SJSA1 (cell line): ENCODE results near the gene IFT172. TPM values are rescaled to one million over a fixed set of nuclear protein-coding genes. Genes with fewer than 3 reads are reported as not detected.

Experiments
- DNase-seq, 2 experiments: peaks; one replicate each; pipeline ENCODE4 v3.0.0-alpha.2; 2015 to 2020; ENCODE audit warnings: low spot score in 2 of 2, low read depth in 1 of 2
- H3K27ac ChIP-seq: fragments of 250-450 bp; sonication (Bioruptor Pico); 2 replicates; pipeline ENCODE4 v1.5.1; 2020; ENCODE audit warnings: mild to moderate bottlenecking, moderate library complexity
- H3K27me3 ChIP-seq: fragments of 250-450 bp; sonication (Bioruptor Pico); replicated peaks from 2 replicates; pipeline ENCODE4 v1.5.1; 2020; ENCODE audit warnings: mild to moderate bottlenecking, moderate library complexity
- H3K36me3 ChIP-seq: fragments of 250-450 bp; sonication (Bioruptor Pico); 2 replicates; pipeline ENCODE4 v1.5.1; 2020; ENCODE audit warnings: mild to moderate bottlenecking
- H3K4me1 ChIP-seq: fragments of 250-450 bp; sonication (Bioruptor Pico); replicated peaks from 2 replicates; pipeline ENCODE4 v1.6.1; 2021; ENCODE audit warnings: mild to moderate bottlenecking
- H3K4me3 ChIP-seq: fragments of 250-450 bp; sonication (Bioruptor Pico); 2 replicates; pipeline ENCODE4 v1.5.1; 2020; ENCODE audit warnings: mild to moderate bottlenecking
- H3K9me3 ChIP-seq: fragments of 250-450 bp; sonication (Bioruptor Pico); replicated peaks from 2 replicates; pipeline ENCODE4 v1.5.1; 2020; ENCODE audit warnings: mild to moderate bottlenecking
- total RNA-seq: library from RNA; depleted of rRNA; stranded (reverse); fragments of >200 nt; shearing (Covaris generic); gene quantifications from 2 replicates; pipeline ENCODE4 v1.2.3, GENCODE V29; 2014

IFT172 gene
- total RNA-seq, 1 experiment from 2014 or later, result 18.4 TPM

GRCh38 chr2:27461118-27461517 lies 28.4 kb downstream of the IFT172 start:
- H3K27me3 ChIP-seq, result no peaks in the 10 kb centered on the region
- H3K4me3 ChIP-seq, result no peak overlapping the region
- no peak overlapping the region for H3K27ac ChIP-seq
- peaks cover 10% of the 10 kb centered on the region for H3K36me3 ChIP-seq
- H3K9me3 ChIP-seq, result no peaks in the 10 kb centered on the region
- H3K4me1 ChIP-seq, result no peaks in the 10 kb centered on the region
- DNase-seq, result no peak

DNA sequence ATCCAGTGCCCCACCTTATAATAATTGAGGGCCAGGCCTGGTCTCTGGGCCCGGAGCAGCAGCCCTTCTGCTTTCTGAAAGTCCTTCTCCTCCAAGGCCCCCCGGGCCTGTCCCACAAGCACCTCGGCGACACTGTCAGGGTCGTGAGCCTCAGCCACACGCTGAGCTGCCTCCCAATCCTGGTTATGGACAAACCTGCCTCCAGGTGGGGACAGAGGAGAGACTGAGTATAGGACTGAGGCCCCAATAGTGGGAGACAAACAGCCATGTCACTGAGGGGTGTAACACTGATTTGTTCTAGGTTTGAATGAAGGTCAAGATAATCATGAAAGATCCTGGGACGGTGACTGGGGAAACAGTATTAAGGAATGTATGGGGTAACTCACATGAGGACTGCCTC lies 35.6 kb downstream of the IFT172 start:
- H3K27me3 ChIP-seq, result no peaks in the 10 kb centered on the region
- no peak for DNase-seq
- H3K27ac ChIP-seq, result no peak overlapping the region
- H3K9me3 ChIP-seq, result no peaks in the 10 kb centered on the region
- H3K36me3 ChIP-seq, result peaks cover 42% of the 10 kb centered on the region
- no peak overlapping the region for H3K4me3 ChIP-seq
- no peaks in the 10 kb centered on the region for H3K4me1 ChIP-seq

GRCh38 chr2:27451095-27451494 lies 38.4 kb downstream of the IFT172 start:
- H3K4me3 ChIP-seq, result no peak overlapping the region
- no peak overlapping the region for H3K27ac ChIP-seq
- no peaks in the 10 kb centered on the region for H3K27me3 ChIP-seq
- peaks cover 43% of the 10 kb centered on the region for H3K36me3 ChIP-seq
- no peak for DNase-seq
- H3K9me3 ChIP-seq, result no peaks in the 10 kb centered on the region
- no peaks in the 10 kb centered on the region for H3K4me1 ChIP-seq

DNA sequence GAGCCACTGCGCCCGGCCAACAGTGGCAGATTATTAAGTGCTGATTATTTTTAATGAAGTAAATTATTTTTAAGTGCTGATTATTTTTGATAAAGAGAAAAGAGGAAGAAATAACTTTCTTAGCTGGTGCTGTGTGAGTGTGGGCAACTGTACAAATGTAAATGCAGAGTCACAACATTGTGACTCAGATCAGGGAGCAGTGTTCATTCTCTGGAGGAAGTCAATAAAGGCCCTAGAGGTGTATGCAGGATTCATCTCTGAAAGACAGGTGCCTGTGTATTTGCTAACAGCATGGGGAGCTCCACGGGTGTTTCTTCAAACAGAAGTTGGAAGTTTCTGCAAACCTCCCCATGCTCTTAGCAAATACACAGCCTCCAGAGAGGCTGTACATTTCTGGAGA lies 41.2 kb downstream of the IFT172 start:
- Histone ChIP-seq H3K4me1 (no peaks in the 10 kb centered on the region), H3K4me3 (no peak overlapping the region), H3K27me3 (no peaks in the 10 kb centered on the region), H3K36me3 (peaks cover 37% of the 10 kb centered on the region), H3K9me3 (no peaks in the 10 kb centered on the region), H3K27ac (no peak overlapping the region)
- no peak for DNase-seq

DNA sequence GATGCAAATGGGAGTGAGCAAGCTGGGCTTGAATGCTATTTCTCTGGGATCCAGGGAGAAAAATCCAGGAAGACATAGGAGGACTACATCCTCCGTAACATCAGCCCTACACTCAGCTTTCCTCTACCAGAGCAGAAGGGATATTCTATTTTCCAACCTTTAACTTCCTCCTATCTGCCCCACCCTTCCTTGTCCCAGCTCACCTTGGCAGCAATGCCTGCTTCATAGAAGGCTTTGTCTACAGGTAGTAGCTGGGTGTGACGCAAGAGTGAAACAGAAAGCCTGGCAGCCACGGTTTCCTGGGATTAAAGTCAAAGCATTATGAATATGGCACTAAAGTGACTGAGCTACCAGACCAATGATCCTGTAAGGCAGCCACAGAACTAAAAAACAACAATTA lies 43.5 kb downstream of the IFT172 start:
- H3K4me3 ChIP-seq, result no peak overlapping the region
- no peak overlapping the region for H3K27ac ChIP-seq
- H3K36me3 ChIP-seq, result peaks cover 51% of the 10 kb centered on the region
- no peaks in the 10 kb centered on the region for H3K9me3 ChIP-seq
- no peak for DNase-seq
- H3K27me3 ChIP-seq, result no peaks in the 10 kb centered on the region
- no peaks in the 10 kb centered on the region for H3K4me1 ChIP-seq

GRCh38 chr2:27445615-27446014 lies 43.9 kb downstream of the IFT172 start:
- no peak for DNase-seq
- no peaks in the 10 kb centered on the region for H3K27me3 ChIP-seq
- H3K27ac ChIP-seq, result no peak overlapping the region
- H3K9me3 ChIP-seq, result no peaks in the 10 kb centered on the region
- H3K36me3 ChIP-seq, result peaks cover 55% of the 10 kb centered on the region
- H3K4me1 ChIP-seq, result no peaks in the 10 kb centered on the region
- H3K4me3 ChIP-seq, result no peak overlapping the region

DNA sequence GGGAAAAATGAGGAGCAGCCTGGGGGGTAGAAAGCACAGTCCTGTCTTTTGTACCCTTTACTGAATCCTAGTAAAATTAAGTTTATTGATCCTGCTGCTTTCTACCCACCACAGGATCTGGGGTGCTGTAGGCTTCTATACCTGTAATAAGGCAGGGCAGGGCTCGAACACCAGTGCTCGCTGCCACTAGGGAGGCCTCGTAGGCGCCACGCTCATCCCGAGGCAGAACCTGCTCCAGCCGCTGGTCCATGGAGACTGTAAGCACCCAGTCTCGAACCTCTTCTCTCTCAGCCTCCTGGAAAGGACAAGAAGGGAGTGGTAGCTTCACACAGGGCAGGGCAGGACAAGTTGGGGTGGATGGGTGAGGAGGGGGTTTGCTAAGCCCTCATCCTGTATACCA lies 44.4 kb downstream of the IFT172 start:
- H3K36me3 ChIP-seq, result peaks cover 56% of the 10 kb centered on the region
- H3K4me1 ChIP-seq, result no peaks in the 10 kb centered on the region
- no peak overlapping the region for H3K4me3 ChIP-seq
- no peak for DNase-seq
- H3K9me3 ChIP-seq, result no peaks in the 10 kb centered on the region
- H3K27me3 ChIP-seq, result no peaks in the 10 kb centered on the region
- H3K27ac ChIP-seq, result no peak overlapping the region

DNA sequence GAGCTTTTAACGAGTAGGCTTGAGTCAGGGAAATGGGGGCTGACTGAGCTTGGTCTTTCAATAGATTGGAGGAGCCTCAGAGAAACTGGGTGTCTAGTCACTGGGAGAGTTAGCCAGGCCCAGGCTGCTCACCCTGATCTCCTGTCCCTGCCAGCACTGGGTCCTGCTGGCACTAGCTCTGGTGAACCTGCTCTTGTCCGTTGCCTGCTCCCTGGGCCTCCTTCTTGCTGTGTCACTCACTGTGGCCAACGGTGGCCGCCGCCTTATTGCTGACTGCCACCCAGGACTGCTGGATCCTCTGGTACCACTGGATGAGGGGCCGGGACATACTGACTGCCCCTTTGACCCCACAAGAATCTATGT lies 46.6 kb downstream of the IFT172 start:
- Histone ChIP-seq H3K27me3 (no peaks in the 10 kb centered on the region), H3K4me1 (no peaks in the 10 kb centered on the region), H3K4me3 (no peak overlapping the region), H3K27ac (no peak overlapping the region), H3K9me3 (no peaks in the 10 kb centered on the region), H3K36me3 (peaks cover 63% of the 10 kb centered on the region)
- DNase-seq, result no peak

DNA sequence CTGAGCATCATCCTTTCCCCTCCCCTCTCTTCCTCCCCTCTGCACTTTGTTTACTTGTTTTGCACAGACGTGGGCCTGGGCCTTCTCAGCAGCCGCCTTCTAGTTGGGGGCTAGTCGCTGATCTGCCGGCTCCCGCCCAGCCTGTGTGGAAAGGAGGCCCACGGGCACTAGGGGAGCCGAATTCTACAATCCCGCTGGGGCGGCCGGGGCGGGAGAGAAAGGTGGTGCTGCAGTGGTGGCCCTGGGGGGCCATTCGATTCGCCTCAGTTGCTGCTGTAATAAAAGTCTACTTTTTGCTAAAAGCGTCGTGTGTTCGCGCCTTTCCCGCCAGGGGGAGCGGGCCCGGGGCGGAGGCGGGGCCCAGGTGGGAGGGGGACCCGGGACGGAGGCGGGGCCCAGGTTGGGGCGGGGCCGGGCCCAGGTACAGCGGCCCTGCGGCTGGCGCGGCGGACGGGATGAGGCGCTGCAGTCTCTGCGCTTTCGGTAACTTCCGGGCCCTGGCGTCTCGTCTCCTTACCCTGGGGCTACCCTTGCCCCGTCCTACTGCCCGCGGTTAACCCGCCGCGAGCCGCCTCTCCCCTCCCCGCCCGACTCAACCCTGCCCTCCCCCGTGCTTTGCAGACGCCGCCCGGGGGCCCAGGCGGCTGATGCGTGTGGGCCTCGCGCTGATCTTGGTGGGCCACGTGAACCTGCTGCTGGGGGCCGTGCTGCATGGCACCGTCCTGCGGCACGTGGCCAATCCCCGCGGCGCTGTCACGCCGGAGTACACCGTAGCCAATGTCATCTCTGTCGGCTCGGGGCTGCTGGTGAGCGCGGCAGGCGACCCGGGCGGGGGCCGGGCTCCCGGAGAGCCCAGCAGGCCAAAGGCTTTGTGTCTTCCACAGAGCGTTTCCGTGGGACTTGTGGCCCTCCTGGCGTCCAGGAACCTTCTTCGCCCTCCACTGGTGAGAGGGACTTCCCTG lies 47.3 kb downstream of the IFT172 start, which contains the start of gene KRTCAP3:
KRTCAP3 (plus strand) TSS at position 424 of the 962 bp plus-strand sequence; CDS start at position 456, 32 bp downstream.
- no peak within 1 kb of the TSS for H3K27ac ChIP-seq
- no peak for DNase-seq
- H3K9me3 ChIP-seq, result no peaks in the 10 kb centered on the region
- H3K36me3 ChIP-seq, result peaks cover 66% of the 10 kb centered on the region
- H3K4me3 ChIP-seq, result no peak within 1 kb of the TSS
- no peaks in the 10 kb centered on the region for H3K27me3 ChIP-seq
- no peaks in the 10 kb centered on the region for H3K4me1 ChIP-seq

GRCh38 chr2:27441226-27441926 lies 48.2 kb downstream of the IFT172 start:
- Histone ChIP-seq H3K36me3 (peaks cover 72% of the 10 kb centered on the region), H3K27me3 (no peaks in the 10 kb centered on the region), H3K4me1 (no peaks in the 10 kb centered on the region), H3K4me3 (no peak overlapping the region), H3K9me3 (no peaks in the 10 kb centered on the region), H3K27ac (no peak overlapping the region)
- DNase-seq, result no peak

GRCh38 chr2:27435628-27436027 lies 53.9 kb downstream of the IFT172 start:
- H3K4me1 ChIP-seq, result peaks cover 10% of the 10 kb centered on the region
- H3K27ac ChIP-seq, result no peak overlapping the region
- H3K36me3 ChIP-seq, result peaks cover 86% of the 10 kb centered on the region
- no peak overlapping the region for H3K4me3 ChIP-seq
- H3K27me3 ChIP-seq, result no peaks in the 10 kb centered on the region
- DNase-seq, result no peak
- H3K9me3 ChIP-seq, result no peaks in the 10 kb centered on the region

- Histone ChIP-seq H3K9me3 (no peaks in the 10 kb centered on the region), H3K27ac (no peak overlapping the region), H3K4me1 (peaks cover 17% of the 10 kb centered on the region), H3K27me3 (no peaks in the 10 kb centered on the region), H3K36me3 (peaks cover 54% of the 10 kb centered on the region), H3K4me3 (no peak overlapping the region)
- DNase-seq, result peak in 1 of 2 experiments; percentile 18
Measured at GRCh38 chr2:27431395-27431794, 58.1 kb downstream of the IFT172 start.

GRCh38 chr2:27428978-27429541 lies 60.5 kb downstream of the IFT172 start:
- peaks cover 30% of the 10 kb centered on the region for H3K36me3 ChIP-seq
- peak overlapping the region; percentile 81 for H3K27ac ChIP-seq
- peak overlapping the region; percentile 99 for H3K4me3 ChIP-seq
- peaks cover 17% of the 10 kb centered on the region for H3K4me1 ChIP-seq
- H3K9me3 ChIP-seq, result no peaks in the 10 kb centered on the region
- no peaks in the 10 kb centered on the region for H3K27me3 ChIP-seq
- DNase-seq, result peak; percentile 86 to 90
